Astrocyte (in vitro differentiated cells and primary cell): ENCODE measurements around the gene SPSB2. TPM values are rescaled to one million over a fixed set of nuclear protein-coding genes. Genes with fewer than 3 reads are reported as not detected.

Experiments used
- DNase-seq: peaks from one replicate; pipeline ENCODE4 v3.0.0-alpha.2; 2010; ENCODE audit warnings: low read depth
- FAIRE-seq: peaks from 2 replicates; lab custom pipeline; 2011; peaks lifted over from hg19 to GRCh38; lab: Jason Lieb, UNC
- H2AFZ ChIP-seq: 2 replicates; pipeline ENCODE4 v1.6.0; 2012; ENCODE audit warnings: low read depth, low read length, inconsistent platforms
- H3K27ac ChIP-seq: 2 replicates; pipeline ENCODE4 v1.5.1; 2011; ENCODE audit warnings: low read depth, low read length, inconsistent platforms
- H3K27me3 ChIP-seq: 2 replicates; pipeline ENCODE4 v1.6.0; 2011; ENCODE audit warnings: low read length, inconsistent platforms; ENCODE audit not compliant: insufficient read depth
- H3K36me3 ChIP-seq: 2 replicates; pipeline ENCODE4 v1.5.1; 2011; ENCODE audit warnings: low read length, inconsistent platforms; ENCODE audit not compliant: insufficient read depth
- H3K4me1 ChIP-seq: 2 replicates; pipeline ENCODE4 v1.5.1; 2011; ENCODE audit warnings: low read length, inconsistent platforms; ENCODE audit not compliant: insufficient read depth
- H3K4me2 ChIP-seq: 2 replicates; pipeline ENCODE4 v1.6.0; 2012; ENCODE audit warnings: low read length, inconsistent platforms
- H3K4me3 ChIP-seq: 2 replicates; pipeline ENCODE4 v1.5.1; 2011; ENCODE audit warnings: low read depth, mild to moderate bottlenecking, low read length, inconsistent platforms; ENCODE audit not compliant: insufficient read depth
- H3K79me2 ChIP-seq: 2 replicates; pipeline ENCODE4 v1.6.0; 2012; ENCODE audit warnings: mild to moderate bottlenecking, low read length, inconsistent platforms; ENCODE audit not compliant: insufficient read depth
- H3K9ac ChIP-seq: 2 replicates; pipeline ENCODE4 v1.6.0; 2012; ENCODE audit warnings: mild to moderate bottlenecking, low read length, inconsistent platforms
- H3K9me3 ChIP-seq: 2 replicates; pipeline ENCODE4 v1.5.1; 2012; ENCODE audit warnings: low read depth, mild to moderate bottlenecking, low read length, inconsistent platforms; ENCODE audit not compliant: insufficient read depth
- H4K20me1 ChIP-seq: 2 replicates; pipeline ENCODE4 v1.6.0; 2012; ENCODE audit warnings: low read length, inconsistent platforms; ENCODE audit not compliant: insufficient read depth
- H3K27ac Mint-ChIP-seq: one replicate; pipeline ENCODE4 v1.8.0; 2021; ENCODE audit warnings: mild to moderate bottlenecking, mixed read lengths; ENCODE audit not compliant: unreplicated experiment
- H3K27me3 Mint-ChIP-seq: one replicate; pipeline ENCODE4 v1.8.0; 2021; ENCODE audit warnings: low read depth, mixed read lengths; ENCODE audit not compliant: unreplicated experiment
- H3K36me3 Mint-ChIP-seq: one replicate; pipeline ENCODE4 v1.8.0; 2021; ENCODE audit warnings: low read depth, mixed read lengths; ENCODE audit not compliant: unreplicated experiment
- H3K4me1 Mint-ChIP-seq: one replicate; pipeline ENCODE4 v1.8.0; 2021; ENCODE audit warnings: low read depth, mixed read lengths; ENCODE audit not compliant: unreplicated experiment
- H3K4me3 Mint-ChIP-seq: one replicate; pipeline ENCODE4 v1.8.0; 2021; ENCODE audit warnings: mild to moderate bottlenecking, moderate library complexity, mixed read lengths; ENCODE audit not compliant: unreplicated experiment
- H3K9me3 Mint-ChIP-seq: one replicate; pipeline ENCODE4 v1.8.0; 2021; ENCODE audit warnings: mild to moderate bottlenecking, mixed read lengths; ENCODE audit not compliant: unreplicated experiment
- CTCF ChIP-seq: IDR thresholded peaks from 2 replicates; pipeline ENCODE4 v1.5.1; 2011; ENCODE audit warnings: low read depth, mild to moderate bottlenecking, inconsistent platforms, low read length, moderate library complexity; ENCODE audit not compliant: insufficient read depth
- EZH2 ChIP-seq: IDR thresholded peaks from 2 replicates; pipeline ENCODE4 v1.6.1; 2012; ENCODE audit warnings: mild to moderate bottlenecking, low read length, inconsistent platforms; ENCODE audit not compliant: insufficient read depth
- total RNA-seq: library from RNA; stranded (reverse); gene quantifications from 2 replicates; pipeline ENCODE4 v1.2.1, GENCODE V29; 2021

Gene SPSB2
- total RNA-seq, 1 donor from 2014 or later = 4.9 TPM

GRCh38 chr12:6851153-6851920, 21.8 kb downstream of the SPSB2 start, which contains the start of gene CDCA3:
Gene CDCA3, minus strand, starts transcription at chr12:6851286. Its CDS starts 334 bp downstream, at chr12:6850952.
- no peak for TF ChIP-seq CTCF
- TF ChIP-seq EZH2 = no peak
- Histone ChIP-seq H4K20me1 (peaks cover 46% of the 10 kb centered on the region), H2AFZ (peak within 1 kb of the TSS; percentile 97), H3K27me3 (no peaks in the 10 kb centered on the region), H3K79me2 (peaks cover 69% of the 10 kb centered on the region), H3K4me1 (peaks cover 19% of the 10 kb centered on the region), H3K36me3 (peaks cover 19% of the 10 kb centered on the region), H3K4me2 (peak within 1 kb of the TSS; percentile 88), H3K9ac (peak within 1 kb of the TSS; percentile 88), H3K27ac (peak within 1 kb of the TSS; percentile 89), H3K9me3 (no peaks in the 10 kb centered on the region), H3K4me3 (peak within 1 kb of the TSS; percentile 87)
- Mint-ChIP-seq H3K27ac (peak within 1 kb of the TSS; percentile 93), H3K27me3 (no peaks in the 10 kb centered on the region), H3K4me3 (peak within 1 kb of the TSS; percentile 96), H3K9me3 (no peaks in the 10 kb centered on the region), H3K4me1 (peaks cover 12% of the 10 kb centered on the region), H3K36me3 (peaks cover 8% of the 10 kb centered on the region)
- FAIRE-seq = peak; percentile 65
- peak; percentile 98 for DNase-seq

GRCh38 chr12:6850796-6851152, 22.3 kb downstream of the SPSB2 start:
- peak overlapping the region; percentile 87 for H3K4me3 ChIP-seq
- H4K20me1 ChIP-seq = peaks cover 48% of the 10 kb centered on the region
- H3K4me3 Mint-ChIP-seq = peak overlapping the region; percentile 96
- H3K27ac Mint-ChIP-seq = no peak overlapping the region
- TF ChIP-seq EZH2 = no peak
- TF ChIP-seq CTCF = no peak
- H3K79me2 ChIP-seq = peaks cover 70% of the 10 kb centered on the region
- H3K27ac ChIP-seq = peak overlapping the region; percentile 25
- no peaks in the 10 kb centered on the region for H3K9me3 Mint-ChIP-seq
- H3K36me3 Mint-ChIP-seq = peaks cover 7% of the 10 kb centered on the region
- FAIRE-seq (no peak), DNase-seq (no peak)
- no peaks in the 10 kb centered on the region for H3K9me3 ChIP-seq
- H3K4me1 ChIP-seq = peaks cover 19% of the 10 kb centered on the region
- H3K27me3 Mint-ChIP-seq = no peaks in the 10 kb centered on the region
- peak overlapping the region; percentile 24 for H2AFZ ChIP-seq
- peaks cover 21% of the 10 kb centered on the region for H3K36me3 ChIP-seq
- peak overlapping the region; percentile 88 for H3K9ac ChIP-seq
- H3K4me1 Mint-ChIP-seq = peaks cover 12% of the 10 kb centered on the region
- H3K27me3 ChIP-seq = no peaks in the 10 kb centered on the region
- peak overlapping the region; percentile 88 for H3K4me2 ChIP-seq
